ENCODE data around the gene TPSD1.

The TPSD1 gene

DNA sequence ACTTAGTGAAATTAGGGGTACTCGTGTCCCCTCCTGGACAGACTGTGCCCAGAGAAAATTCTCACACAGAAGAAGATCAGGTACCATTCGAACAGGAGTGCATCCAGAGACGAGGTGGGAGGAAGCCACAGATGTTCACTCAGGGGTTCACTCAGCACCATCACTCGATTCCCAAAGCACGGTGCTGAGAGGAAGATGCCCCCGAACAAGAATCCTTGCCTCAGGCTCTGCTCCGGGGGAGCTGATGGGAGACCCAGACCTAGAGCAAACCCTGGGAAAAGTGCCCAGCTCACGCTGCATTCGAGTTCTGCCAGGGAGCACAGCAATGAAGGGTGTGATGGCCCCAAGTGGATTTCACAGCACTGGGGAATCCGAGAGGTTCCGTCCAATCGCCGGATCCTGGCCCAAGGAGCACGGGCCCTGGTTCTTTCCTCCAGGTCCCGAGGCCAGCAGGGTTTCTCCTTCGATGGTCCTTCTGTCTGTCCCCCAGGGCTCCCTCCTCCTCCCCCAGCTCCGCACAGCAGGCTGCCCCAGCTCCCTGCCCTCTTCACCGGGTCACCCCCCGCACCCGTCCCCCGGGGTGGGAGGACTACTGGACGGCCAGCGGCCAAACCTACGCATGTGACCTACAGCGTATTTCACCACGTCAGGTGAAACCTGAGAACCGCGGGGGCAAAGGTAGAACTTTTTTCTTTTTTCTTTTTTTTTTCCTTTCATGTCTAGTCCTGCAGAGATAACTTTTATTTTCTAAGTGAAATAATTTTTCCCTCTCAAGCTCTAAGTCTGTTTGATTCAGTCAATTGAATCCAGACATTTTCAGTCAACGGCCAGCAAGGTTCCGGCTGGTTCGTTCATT is 43.4 kb downstream of the TPSD1 start:
- no peak for DNase-seq (ENCODE audit: low spot score)

DNA sequence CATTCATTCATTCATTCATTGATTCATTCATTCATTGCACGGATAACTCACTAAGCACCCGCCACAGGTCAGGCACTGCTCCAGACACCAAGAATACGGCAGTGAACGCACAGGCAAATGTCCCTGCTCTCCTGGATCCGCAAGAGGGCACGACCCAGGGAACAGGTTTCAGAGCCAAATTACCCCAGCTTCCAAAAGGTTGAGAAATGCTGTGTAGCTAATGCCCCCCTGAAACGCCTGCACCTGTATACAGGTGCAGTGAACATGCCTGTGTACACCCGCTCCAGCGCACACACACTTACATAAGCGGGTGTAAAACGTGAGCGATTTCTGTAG is 44.0 kb downstream of the TPSD1 start:
- DNase-seq (ENCODE audit: low spot score), result no peak

DNA sequence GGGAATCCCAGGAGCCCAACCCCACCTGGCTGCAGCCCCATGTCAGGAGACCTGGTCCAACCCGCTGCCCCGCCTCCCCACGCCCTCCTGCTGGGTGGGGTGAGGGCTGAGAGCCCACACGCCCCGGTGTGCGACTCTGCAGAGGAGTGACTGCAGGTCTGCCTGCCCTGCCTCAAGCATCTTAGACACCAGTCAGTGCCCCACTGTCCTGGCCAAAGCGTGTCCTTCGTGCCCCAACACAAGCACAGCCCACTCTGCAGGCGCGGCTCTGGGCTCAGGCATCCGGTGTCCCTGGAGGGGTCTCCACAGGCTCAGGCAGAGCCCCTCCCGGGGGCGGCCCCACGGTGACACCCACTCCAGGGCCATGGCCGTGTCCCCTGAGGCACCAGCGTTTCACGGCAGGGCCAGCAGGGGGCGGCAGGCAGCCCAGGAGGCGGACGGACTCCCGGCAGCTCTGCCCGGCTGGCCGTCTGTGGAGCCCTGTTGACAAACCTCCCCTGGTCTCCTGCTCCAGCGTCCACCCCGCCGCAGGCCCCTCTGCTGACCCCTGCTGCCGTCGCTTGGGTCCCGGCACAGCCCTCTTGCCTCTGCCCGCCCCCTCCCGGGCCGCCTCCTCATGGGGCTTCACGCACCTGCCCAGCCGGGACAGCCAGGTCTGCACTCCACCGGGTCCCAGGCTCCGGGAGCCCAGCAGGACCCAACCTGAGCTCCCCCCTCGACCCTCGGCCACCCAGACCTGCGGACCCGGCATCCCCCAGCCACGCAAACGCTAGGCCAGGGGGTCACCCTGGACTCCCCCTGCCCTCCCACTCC is 45.0 kb downstream of the TPSD1 start:
- peak; percentile 56 for DNase-seq (ENCODE audit: low spot score)

DNA sequence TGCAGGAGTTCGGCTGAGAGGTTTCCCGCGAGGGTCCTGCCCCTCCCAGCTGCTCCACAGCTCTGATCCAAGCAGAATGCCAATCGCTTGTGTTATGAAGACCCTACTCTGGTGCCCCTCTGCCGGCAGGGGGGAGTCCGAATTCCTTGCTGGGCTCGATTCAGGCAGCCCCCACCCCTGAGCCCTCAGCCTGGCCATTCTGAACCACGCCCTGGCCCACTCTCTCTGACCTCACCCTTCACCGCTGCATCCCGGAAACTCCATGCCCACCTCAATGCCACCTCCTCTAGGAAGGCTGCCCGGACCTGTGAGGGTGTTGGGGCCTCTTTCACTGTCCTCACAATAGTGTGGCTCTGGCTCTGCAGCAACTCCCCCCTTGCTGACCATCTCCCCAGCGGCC is 45.7 kb downstream of the TPSD1 start:
- DNase-seq (ENCODE audit: low spot score), result no peak

DNA sequence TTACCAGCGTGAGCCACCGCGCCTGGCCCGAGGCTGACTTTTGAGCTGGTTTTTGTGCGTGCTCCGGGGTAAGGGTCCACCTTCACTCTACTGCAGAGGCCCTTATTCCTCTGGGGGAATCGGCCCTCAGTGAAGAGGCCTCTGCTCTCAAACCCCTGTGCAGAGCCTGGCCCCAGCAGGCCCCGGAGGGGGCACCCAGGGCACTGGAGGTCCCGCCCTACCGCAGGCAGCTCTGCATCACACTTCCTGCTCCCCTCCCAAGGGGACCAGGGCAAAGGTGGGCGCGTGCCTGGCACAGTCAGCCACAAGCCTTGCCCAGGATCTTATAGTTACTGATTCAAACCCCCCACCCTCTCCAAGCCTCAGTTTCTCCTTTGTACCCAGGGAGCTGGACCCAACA is 50.0 kb downstream of the TPSD1 start:
- no peak for DNase-seq (ENCODE audit: low spot score)

DNA sequence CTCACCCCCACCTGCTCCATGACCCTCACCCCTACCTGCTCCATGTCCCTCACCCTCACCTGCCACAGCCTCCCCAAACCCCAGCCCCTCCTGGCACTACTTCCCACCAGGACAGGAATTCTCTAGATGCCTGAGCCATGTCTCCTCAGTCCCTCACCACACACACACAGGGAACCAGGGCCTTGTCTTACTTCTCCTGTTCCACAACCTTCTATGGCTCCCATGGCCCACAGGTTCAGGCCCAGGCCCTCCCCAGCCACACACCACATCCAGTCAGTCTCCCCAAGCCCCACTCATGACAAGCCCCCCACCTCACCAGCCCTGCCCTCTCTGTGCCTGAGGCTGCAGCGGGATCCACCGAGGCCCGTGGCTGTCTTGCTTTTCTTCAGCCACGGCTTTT is 50.5 kb downstream of the TPSD1 start:
- no peak for DNase-seq (ENCODE audit: low spot score)

DNA sequence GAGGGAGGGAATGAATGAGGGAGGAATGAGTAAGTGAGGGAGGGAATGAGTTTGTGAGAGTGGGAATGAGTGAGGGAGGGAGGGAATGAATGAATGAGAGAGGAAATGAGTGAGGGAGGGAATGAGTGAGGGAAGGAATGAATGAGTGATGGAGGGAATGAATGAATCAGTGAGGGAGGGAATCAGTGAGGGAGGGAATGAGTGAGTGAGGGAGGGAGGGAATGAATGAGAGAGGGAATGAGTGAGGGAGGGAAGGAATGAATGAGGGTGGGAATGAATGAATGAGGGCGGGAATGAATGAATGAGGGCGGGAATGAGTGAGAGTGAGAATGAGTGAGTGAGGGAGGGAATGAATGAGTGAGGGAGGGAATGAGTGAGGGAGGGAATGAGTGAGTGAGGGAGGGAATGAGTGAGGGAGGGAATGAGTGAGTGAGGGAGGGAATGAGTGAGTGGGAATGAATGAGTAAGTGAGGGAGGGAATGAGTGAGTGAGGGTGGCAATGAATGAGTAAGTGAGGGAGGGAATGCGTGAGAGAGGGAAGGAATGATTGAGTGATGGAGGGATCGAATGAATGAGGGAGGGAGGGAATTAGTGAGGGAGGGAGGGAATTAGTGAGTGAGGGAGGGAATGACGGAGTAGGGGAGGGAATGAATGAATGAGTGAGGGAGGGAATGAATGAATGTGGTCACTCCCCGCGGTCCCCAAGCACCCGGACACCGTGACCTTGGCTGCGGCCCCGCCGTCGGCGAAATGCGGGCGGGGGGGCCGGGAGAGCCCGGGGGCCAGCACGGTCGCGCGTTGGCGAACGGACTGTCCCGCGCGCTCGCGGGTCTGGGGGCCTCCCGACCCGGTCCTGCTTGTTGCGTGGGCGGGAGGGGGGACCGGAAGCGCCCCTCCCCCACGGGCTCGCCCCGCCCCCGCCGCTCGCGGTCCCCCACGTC is 52.4 kb downstream of the TPSD1 start:
- no peak for DNase-seq (ENCODE audit: low spot score)

Data from Ammon's horn (tissue), 1 donor.